ENCODE results near the gene STC2.

DNA sequence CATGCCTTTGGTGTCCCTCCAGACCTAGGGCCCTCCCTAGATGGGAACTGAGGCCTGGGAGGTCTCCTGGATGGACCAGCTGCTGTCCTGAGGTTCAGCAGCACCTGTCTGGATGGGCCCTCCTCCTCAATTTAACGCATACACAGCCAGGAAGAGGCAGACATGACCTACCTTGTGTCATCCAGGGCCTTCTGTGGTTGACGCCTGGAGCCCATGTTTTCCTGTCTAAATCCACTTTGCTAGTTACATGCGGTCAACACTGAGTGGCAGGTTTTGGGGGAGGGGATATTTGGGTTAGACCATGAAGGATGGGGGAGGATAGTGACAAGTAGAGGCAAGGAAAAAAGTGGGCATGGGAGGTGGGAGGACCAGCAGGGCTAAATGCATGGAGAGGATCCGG, 3.1 kb upstream of the STC2 start:
- TF ChIP-seq, protein P1, sequence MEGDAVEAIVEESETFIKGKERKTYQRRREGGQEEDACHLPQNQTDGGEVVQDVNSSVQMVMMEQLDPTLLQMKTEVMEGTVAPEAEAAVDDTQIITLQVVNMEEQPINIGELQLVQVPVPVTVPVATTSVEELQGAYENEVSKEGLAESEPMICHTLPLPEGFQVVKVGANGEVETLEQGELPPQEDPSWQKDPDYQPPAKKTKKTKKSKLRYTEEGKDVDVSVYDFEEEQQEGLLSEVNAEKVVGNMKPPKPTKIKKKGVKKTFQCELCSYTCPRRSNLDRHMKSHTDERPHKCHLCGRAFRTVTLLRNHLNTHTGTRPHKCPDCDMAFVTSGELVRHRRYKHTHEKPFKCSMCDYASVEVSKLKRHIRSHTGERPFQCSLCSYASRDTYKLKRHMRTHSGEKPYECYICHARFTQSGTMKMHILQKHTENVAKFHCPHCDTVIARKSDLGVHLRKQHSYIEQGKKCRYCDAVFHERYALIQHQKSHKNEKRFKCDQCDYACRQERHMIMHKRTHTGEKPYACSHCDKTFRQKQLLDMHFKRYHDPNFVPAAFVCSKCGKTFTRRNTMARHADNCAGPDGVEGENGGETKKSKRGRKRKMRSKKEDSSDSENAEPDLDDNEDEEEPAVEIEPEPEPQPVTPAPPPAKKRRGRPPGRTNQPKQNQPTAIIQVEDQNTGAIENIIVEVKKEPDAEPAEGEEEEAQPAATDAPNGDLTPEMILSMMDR (IDR thresholded peaks at IDR 0.05), result no peak
- no peak for TF ChIP-seq POLR2A (IDR thresholded peaks at IDR 0.05)
